GM12878 (cell line): Measurements from ENCODE around the gene KRTAP10-7. TPM values are rescaled to one million over a fixed set of nuclear protein-coding genes. Genes with fewer than 3 reads are reported as not detected.

Experiments
- ATAC-seq: fragments of 200-7000 bp; cut with Tn5 transposase; 3 replicates; pipeline ENCODE4 v1.9.1; 2020; ENCODE audit warnings: mild to moderate bottlenecking, moderate library complexity
- BruUV-seq: library from RNA; stranded (reverse); fragments of 400-500 nt; replicated peaks from 2 replicates; lab custom pipeline; 2021; lab: Mats Ljungman, UMichigan
- CTCF ChIA-PET: fragments of 300-600 bp; sonication (Branson Sonifier 250); formaldehyde crosslinking; extraction: SDS; loops from one replicate; lab custom pipeline; 2021; ENCODE audit warnings: inconsistent platforms; lab: Yijun Ruan, JAX
- POLR2A ChIA-PET: fragments of 350-600 bp; formaldehyde crosslinking; extraction: SDS; loops from one replicate; lab custom pipeline; 2021; ENCODE audit warnings: inconsistent platforms; lab: Charles Lee
- RAD21 ChIA-PET: fragments of 300-600 bp; sonication (Branson Sonifier 250); formaldehyde crosslinking; loops from one replicate; lab custom pipeline; 2023; ENCODE audit warnings: antibody characterized with exemption; ENCODE audit not compliant: unreplicated experiment; lab: Charles Lee
- SMC1A ChIA-PET: fragments of 300-600 bp; sonication (Branson Sonifier 250); formaldehyde crosslinking; loops from one replicate; lab custom pipeline; 2023; ENCODE audit not compliant: unreplicated experiment, uncharacterized antibody; lab: Charles Lee
- DNase-seq: peaks from one replicate; pipeline ENCODE4 v3.0.0-alpha.2; 2011; ENCODE audit warnings: low read depth, low spot score
- FAIRE-seq: peaks from 3 replicates; lab custom pipeline; 2011; peaks lifted over from hg19 to GRCh38; lab: Jason Lieb, UNC
- H2AFZ ChIP-seq: 2 replicates; pipeline ENCODE4 v1.6.0; 2011; ENCODE audit warnings: low read depth, low read length, control low read depth; ENCODE audit not compliant: control insufficient read depth
- H3K27ac ChIP-seq: 2 replicates; pipeline ENCODE4 v1.5.1; 2011; ENCODE audit warnings: control low read depth; ENCODE audit not compliant: control insufficient read depth, insufficient read depth
- H3K27me3 ChIP-seq, 2 experiments: replicated peaks in 1 of 2; 2 replicates each; pipeline versions ENCODE4 v1.6.0 to v1.6.1; 2011; ENCODE audit warnings: low read length in 1 of 2; ENCODE audit not compliant: control insufficient read depth in 2 of 2, insufficient read depth in 2 of 2
- H3K36me3 ChIP-seq, 2 experiments: 2 replicates each; pipeline ENCODE4 v1.5.1; 2011; ENCODE audit warnings: low read length in 1 of 2; ENCODE audit not compliant: control insufficient read depth in 2 of 2, insufficient read depth in 2 of 2
- H3K4me1 ChIP-seq: 2 replicates; pipeline ENCODE4 v1.6.1; 2011; ENCODE audit warnings: mild to moderate bottlenecking, low read length, moderate library complexity, mixed read lengths; ENCODE audit not compliant: control insufficient read depth, insufficient read depth
- H3K4me2 ChIP-seq: 2 replicates; pipeline ENCODE4 v1.6.0; 2011; ENCODE audit warnings: control low read depth; ENCODE audit not compliant: control insufficient read depth, insufficient read depth
- H3K4me3 ChIP-seq: fragments of 200-600 bp; sonication (generic); 2 replicates; pipeline ENCODE4 v1.5.1; 2016
- H3K79me2 ChIP-seq: 2 replicates; pipeline ENCODE4 v1.6.0; 2011; ENCODE audit warnings: low read length; ENCODE audit not compliant: control insufficient read depth, insufficient read depth
- H3K9ac ChIP-seq: 2 replicates; pipeline ENCODE4 v1.8.0; 2011; ENCODE audit warnings: low read length, control low read depth, mixed read lengths; ENCODE audit not compliant: control insufficient read depth, insufficient read depth
- H3K9me3 ChIP-seq: replicated peaks from 3 replicates; pipeline ENCODE4 v1.5.1; 2011; ENCODE audit warnings: mild to moderate bottlenecking, low read length; ENCODE audit not compliant: control insufficient read depth, insufficient read depth
- H4K20me1 ChIP-seq: 2 replicates; pipeline ENCODE4 v1.6.0; 2011; ENCODE audit not compliant: control insufficient read depth, insufficient read depth
- ATF2 ChIP-seq: IDR thresholded peaks from 2 replicates; pipeline ENCODE4 v1.6.1; 2012; ENCODE audit warnings: low read length, inconsistent platforms
- HCFC1 ChIP-seq: fragments of 150-350 bp; IDR thresholded peaks from 2 replicates; pipeline ENCODE4 v1.6.1; 2014; ENCODE audit warnings: low read length
- MEF2B ChIP-seq: fragments of 450-650 bp; IDR thresholded peaks from 2 replicates; pipeline ENCODE4 v1.6.1; 2018; ENCODE audit warnings: mild to moderate bottlenecking, moderate library complexity; ENCODE audit not compliant: partially characterized antibody, poor library complexity, severe bottlenecking
- NFIC ChIP-seq: IDR thresholded peaks from 2 replicates; pipeline ENCODE4 v1.6.1; 2012; ENCODE audit warnings: low read depth, mild to moderate bottlenecking, inconsistent platforms, low read length, moderate library complexity
- RELB ChIP-seq: fragments of 450-650 bp; IDR thresholded peaks from 2 replicates; pipeline ENCODE4 v1.6.1; 2017; ENCODE audit warnings: low read depth, mild to moderate bottlenecking, moderate library complexity
- RUNX3 ChIP-seq: IDR thresholded peaks from 2 replicates; pipeline ENCODE4 v1.6.1; 2012; ENCODE audit warnings: low read length, inconsistent platforms
- SREBF2 ChIP-seq: IDR thresholded peaks from 2 replicates; pipeline ENCODE4 v1.6.1; 2012; ENCODE audit warnings: mild to moderate bottlenecking, low read length
- ZBED1 ChIP-seq: IDR thresholded peaks from 2 replicates; pipeline ENCODE4 v1.6.1; 2016; ENCODE audit warnings: borderline replicate concordance
- ZNF217 ChIP-seq: fragments of 450-650 bp; IDR thresholded peaks from 2 replicates; pipeline ENCODE4 v1.6.1; 2017; ENCODE audit warnings: antibody characterized with exemption, mild to moderate bottlenecking
- ZNF274 ChIP-seq: IDR thresholded peaks from one replicate; pipeline ENCODE4 v1.8.0; 2011; ENCODE audit not compliant: insufficient read length, insufficient read depth
- ZNF384 ChIP-seq: IDR thresholded peaks from 2 replicates; pipeline ENCODE4 v1.6.1; 2012; ENCODE audit warnings: low read depth, mild to moderate bottlenecking, low read length, improper control_type of control experiment, borderline replicate concordance
- ZZZ3 ChIP-seq: IDR thresholded peaks from 2 replicates; pipeline ENCODE4 v1.6.1; 2011; ENCODE audit warnings: low read depth; ENCODE audit not compliant: control insufficient read depth, insufficient read length
- WGBS: methylation state at CpG from one replicate; pipeline ENCODE4 v1.1.6; 2016; ENCODE audit warnings: low lambda C conversion rate; ENCODE audit not compliant: insufficient replicate concordance, insufficient coverage; ENCODE audit errors: missing lambda C conversion rate; 5-methylcytosine and 5-hydroxymethylcytosine counted together
- in situ Hi-C: fragments of 300-500 bp; cut with MboI; formaldehyde crosslinking; loops from 9 replicates; pipeline ENCODE4 v1.14.3; 2018; ENCODE audit warnings: mixed read lengths
- intact Hi-C: fragments of 100-400 bp; cut with micrococcal nuclease; formaldehyde crosslinking; loops from one replicate; pipeline ENCODE4 v1.14.2; 2022; ENCODE audit not compliant: unreplicated experiment
- polyA plus RNA-seq, 11 experiments: library from polyadenylated mRNA; depleted of rRNA in 4 of 11; unstranded in 6 of 11; stranded (reverse) in 5 of 11; fragments of >200 nt; fragmentation: Nextera tagmentation in 4 of 11; fragmentation: Illumina TruSeq in 1 of 11; extraction: Ambion mirVana in 4 of 11; extraction: Trizol in 1 of 11; gene quantifications; 1 replicate in 1 of 11; 2 replicates in 10 of 11; pipeline versions ENCODE4 v1.2.1 to v1.2.3, GENCODE V29; 2011 to 2016; ENCODE audit warnings: inconsistent platforms in 2 of 11, missing spikeins in 2 of 11, low read depth in 1 of 11
- total RNA-seq, 4 experiments: library from RNA; depleted of rRNA in 3 of 4; stranded (reverse); fragments of >200 nt in 3 of 4; fragmentation: Illumina TruSeq in 1 of 4; extraction: Trizol in 1 of 4; gene quantifications; 2 replicates each; pipeline versions ENCODE4 v1.2.1 to v1.2.3, GENCODE V29; 2013 to 2021

The KRTAP10-7 gene
- total and polyA plus RNA-seq, 10 of the 15 experiments (the other 5 are each of a cell fraction or from before 2014, with no cell fraction given): not detected

- no peak for ATAC-seq
- RAD21 ChIA-PET: no interaction called here
- CTCF ChIA-PET: no interaction called here
- POLR2A ChIA-PET: no interaction called here
- H3K36me3 ChIP-seq: no peaks in the 10 kb centered on the region
- DNase-seq: no peak
- H3K27me3 ChIP-seq: no peaks in the 10 kb centered on the region
- no peak overlapping the region for H2AFZ ChIP-seq
- H3K9me3 ChIP-seq: peaks cover 3% of the 10 kb centered on the region; the same call in 2 of the 3 replicates
- BruUV-seq: no TSS peak
- TF ChIP-seq RUNX3 (no peak), ATF2 (no peak), NFIC (no peak), ZBED1 (no peak)
- FAIRE-seq: no peak
- H4K20me1 ChIP-seq: no peaks in the 10 kb centered on the region
- in situ Hi-C loops: no loop called here
- no peak overlapping the region for H3K9ac ChIP-seq
- no peak overlapping the region for H3K27ac ChIP-seq
- H3K4me3 ChIP-seq: no peak overlapping the region
- SMC1A ChIA-PET: no interaction called here
- H3K79me2 ChIP-seq: no peaks in the 10 kb centered on the region
- no peaks in the 10 kb centered on the region for H3K4me1 ChIP-seq
- H3K4me2 ChIP-seq: no peak overlapping the region
- WGBS: 51% methylated on average over 10 of the region's 10 CpGs
- intact Hi-C loops: no loop called here
Observed at GRCh38 chr21:44576025-44576420, 24.4 kb upstream of the KRTAP10-7 start.

- H3K36me3 ChIP-seq: no peaks in the 10 kb centered on the region
- DNase-seq: no peak
- RAD21 ChIA-PET: no interaction called here
- intact Hi-C loops: no loop called here
- no peak overlapping the region for H3K4me3 ChIP-seq
- H3K4me2 ChIP-seq: no peak overlapping the region
- CTCF ChIA-PET: no interaction called here
- no peak overlapping the region for H3K9ac ChIP-seq
- POLR2A ChIA-PET: no interaction called here
- 51% methylated on average over 17 of the region's 17 CpGs for WGBS
- in situ Hi-C loops: no loop called here
- peaks cover 5% of the 10 kb centered on the region; the same call in 2 of the 3 replicates for H3K9me3 ChIP-seq
- H2AFZ ChIP-seq: no peak overlapping the region
- no peak for FAIRE-seq
- no TSS peak for BruUV-seq
- no peaks in the 10 kb centered on the region for H4K20me1 ChIP-seq
- no peak for ATAC-seq
- no peaks in the 10 kb centered on the region for H3K27me3 ChIP-seq
- SMC1A ChIA-PET: no interaction called here
- no peaks in the 10 kb centered on the region for H3K4me1 ChIP-seq
- H3K79me2 ChIP-seq: no peaks in the 10 kb centered on the region
- no peak overlapping the region for H3K27ac ChIP-seq
- TF ChIP-seq SREBF2: no peak
- TF ChIP-seq MEF2B: no peak
- no peak for TF ChIP-seq HCFC1
- TF ChIP-seq ZZZ3: no peak
- no peak for TF ChIP-seq ZNF217
- no peak for TF ChIP-seq ZNF384
- no peak for TF ChIP-seq ZNF274
- TF ChIP-seq RELB: no peak
Observed at GRCh38 chr21:44578371-44579055, 21.9 kb upstream of the KRTAP10-7 start.
